Activated naive CD4-positive, alpha-beta T cell treated with anti-CD3 and anti-CD28 coated beads, Interleukin-2, amount 10 ng/mL, durations not matched to agents 7 days and 5 days (primary cell): ENCODE results near the gene EPHA8.

Source experiments
- CTCF ChIA-PET: fragments of 350-600 bp; sonication (Branson Sonifier 250); formaldehyde crosslinking; loops from one replicate; lab custom pipeline; 2021; ENCODE audit warnings: antibody characterized with exemption; lab: Charles Lee
- DNase-seq: peaks from one replicate; pipeline ENCODE4 v3.0.0-alpha.2; 2020
- H3K27ac Mint-ChIP-seq: one replicate; pipeline ENCODE4 v1.8.0; 2021; ENCODE audit warnings: mild to moderate bottlenecking, moderate library complexity, mixed read lengths
- H3K27me3 Mint-ChIP-seq: one replicate; pipeline ENCODE4 v1.8.0; 2021; ENCODE audit warnings: mild to moderate bottlenecking, mixed read lengths
- H3K36me3 Mint-ChIP-seq: one replicate; pipeline ENCODE4 v1.8.0; 2021; ENCODE audit warnings: mixed read lengths
- H3K4me1 Mint-ChIP-seq: one replicate; pipeline ENCODE4 v1.8.0; 2021; ENCODE audit warnings: mixed read lengths
- H3K4me3 Mint-ChIP-seq: one replicate; pipeline ENCODE4 v1.8.0; 2021; ENCODE audit warnings: mild to moderate bottlenecking, moderate library complexity, mixed read lengths
- H3K9me3 Mint-ChIP-seq: one replicate; pipeline ENCODE4 v1.8.0; 2021; ENCODE audit warnings: mixed read lengths

The EPHA8 gene

DNA sequence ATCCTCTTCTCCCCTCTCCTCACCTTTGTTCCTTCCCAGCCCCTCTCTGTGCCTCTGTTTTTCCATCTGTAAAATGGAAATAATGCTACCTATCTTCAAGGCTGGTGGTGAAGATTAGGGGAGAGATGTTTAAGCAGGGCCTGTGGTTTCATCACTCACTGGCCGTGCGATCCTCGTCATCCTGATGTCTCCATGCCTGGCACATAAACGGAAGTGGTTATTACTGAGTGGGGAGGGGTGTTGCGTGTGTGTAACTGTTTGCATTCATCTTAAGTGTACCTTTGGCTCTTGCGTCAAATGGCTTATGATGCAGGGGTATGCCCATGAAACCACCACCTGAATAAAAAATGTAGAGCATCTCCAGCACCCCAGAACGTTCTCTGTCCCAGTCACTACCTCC lies 56.0 kb downstream of the EPHA8 start:
- CTCF ChIA-PET, result no interaction called here
- H3K36me3 Mint-ChIP-seq, result no peaks in the 10 kb centered on the region
- H3K9me3 Mint-ChIP-seq, result no peaks in the 10 kb centered on the region
- peaks cover 28% of the 10 kb centered on the region for H3K27me3 Mint-ChIP-seq
- H3K27ac Mint-ChIP-seq, result no peak overlapping the region
- DNase-seq, result no peak
- H3K4me1 Mint-ChIP-seq, result no peaks in the 10 kb centered on the region
- no peak overlapping the region for H3K4me3 Mint-ChIP-seq

DNA sequence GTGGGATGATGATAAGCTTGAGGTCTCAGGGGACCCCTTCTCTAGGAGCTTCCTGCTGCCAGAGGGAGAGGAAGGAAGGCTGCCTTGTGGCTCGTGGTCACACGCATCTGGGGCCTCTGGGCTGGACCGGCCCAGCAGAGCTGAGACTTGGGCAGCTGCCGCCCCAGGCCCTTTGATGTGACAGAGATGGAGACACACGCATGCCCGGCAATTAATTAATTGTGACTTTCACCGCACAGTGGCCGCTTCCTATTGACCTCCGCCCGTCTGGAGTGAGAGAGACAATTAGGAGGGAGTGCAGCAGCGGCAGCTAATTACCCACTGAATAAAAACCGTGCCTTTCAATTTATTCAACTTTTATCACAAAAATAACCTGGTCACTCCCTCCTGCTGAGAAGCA lies 56.5 kb downstream of the EPHA8 start:
- Mint-ChIP-seq H3K9me3 (no peaks in the 10 kb centered on the region), H3K4me1 (no peaks in the 10 kb centered on the region), H3K27ac (no peak overlapping the region), H3K27me3 (peaks cover 28% of the 10 kb centered on the region), H3K4me3 (no peak overlapping the region), H3K36me3 (no peaks in the 10 kb centered on the region)
- CTCF ChIA-PET, result no interaction called here
- no peak for DNase-seq

DNA sequence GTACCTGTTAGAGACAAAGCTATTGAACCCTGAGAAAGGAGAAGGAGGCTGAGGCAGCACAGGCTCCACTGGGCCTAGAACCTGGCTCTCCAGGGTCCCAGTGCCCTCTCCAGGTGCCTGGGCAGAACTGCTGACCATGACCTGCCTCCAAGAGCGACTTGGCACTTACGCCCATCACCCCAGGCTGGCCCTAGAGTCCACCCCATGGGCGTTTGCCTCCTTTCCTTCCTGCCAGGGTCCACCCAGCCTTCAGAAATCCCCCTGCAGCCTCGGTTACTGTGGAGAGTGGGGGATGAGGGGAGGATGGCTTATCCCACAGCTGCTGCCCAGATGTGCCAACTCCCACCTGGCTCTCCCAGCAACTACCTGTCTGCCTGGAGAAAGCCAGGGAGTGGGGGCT lies 58.5 kb downstream of the EPHA8 start:
- Mint-ChIP-seq H3K36me3 (no peaks in the 10 kb centered on the region), H3K27ac (no peak overlapping the region), H3K9me3 (no peaks in the 10 kb centered on the region), H3K4me3 (no peak overlapping the region), H3K4me1 (no peaks in the 10 kb centered on the region), H3K27me3 (peaks cover 38% of the 10 kb centered on the region)
- CTCF ChIA-PET, result no interaction called here
- DNase-seq, result no peak

DNA sequence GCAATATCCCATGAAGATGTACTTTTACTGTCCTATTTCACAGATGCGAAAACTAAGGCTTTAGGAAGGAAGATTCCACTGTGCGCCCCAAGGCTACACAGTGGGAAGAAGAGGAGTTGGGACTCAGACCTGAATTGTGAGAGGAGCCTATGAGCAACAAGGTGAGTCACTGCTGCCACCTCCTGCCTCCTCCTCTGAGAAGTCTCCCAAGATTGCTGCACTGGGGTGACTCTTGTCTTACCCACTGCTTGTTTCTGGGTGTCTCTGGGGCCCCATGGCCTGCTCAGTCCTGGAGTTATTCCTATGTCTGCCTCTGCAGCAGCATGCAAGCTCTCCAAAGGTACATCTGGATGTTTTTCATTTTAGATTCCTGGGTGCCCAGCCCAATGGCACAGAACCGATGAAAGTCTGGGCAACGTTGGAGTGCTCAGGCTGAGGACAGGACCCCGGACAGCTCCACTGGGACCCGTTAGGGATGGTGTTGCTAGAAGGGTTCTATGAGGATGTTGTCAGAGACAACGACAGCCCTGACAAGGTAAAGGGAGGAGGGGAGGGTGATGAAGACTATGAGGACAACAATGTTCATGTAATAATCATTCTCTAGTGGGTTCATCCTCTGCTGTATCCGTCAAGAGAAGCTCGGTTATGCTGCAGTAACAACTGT lies 62.1 kb downstream of the EPHA8 start:
- Mint-ChIP-seq H3K27me3 (peaks cover 41% of the 10 kb centered on the region), H3K4me3 (no peak overlapping the region), H3K27ac (no peak overlapping the region), H3K36me3 (no peaks in the 10 kb centered on the region), H3K4me1 (no peaks in the 10 kb centered on the region), H3K9me3 (no peaks in the 10 kb centered on the region)
- CTCF ChIA-PET, result no interaction called here
- DNase-seq, result no peak

DNA sequence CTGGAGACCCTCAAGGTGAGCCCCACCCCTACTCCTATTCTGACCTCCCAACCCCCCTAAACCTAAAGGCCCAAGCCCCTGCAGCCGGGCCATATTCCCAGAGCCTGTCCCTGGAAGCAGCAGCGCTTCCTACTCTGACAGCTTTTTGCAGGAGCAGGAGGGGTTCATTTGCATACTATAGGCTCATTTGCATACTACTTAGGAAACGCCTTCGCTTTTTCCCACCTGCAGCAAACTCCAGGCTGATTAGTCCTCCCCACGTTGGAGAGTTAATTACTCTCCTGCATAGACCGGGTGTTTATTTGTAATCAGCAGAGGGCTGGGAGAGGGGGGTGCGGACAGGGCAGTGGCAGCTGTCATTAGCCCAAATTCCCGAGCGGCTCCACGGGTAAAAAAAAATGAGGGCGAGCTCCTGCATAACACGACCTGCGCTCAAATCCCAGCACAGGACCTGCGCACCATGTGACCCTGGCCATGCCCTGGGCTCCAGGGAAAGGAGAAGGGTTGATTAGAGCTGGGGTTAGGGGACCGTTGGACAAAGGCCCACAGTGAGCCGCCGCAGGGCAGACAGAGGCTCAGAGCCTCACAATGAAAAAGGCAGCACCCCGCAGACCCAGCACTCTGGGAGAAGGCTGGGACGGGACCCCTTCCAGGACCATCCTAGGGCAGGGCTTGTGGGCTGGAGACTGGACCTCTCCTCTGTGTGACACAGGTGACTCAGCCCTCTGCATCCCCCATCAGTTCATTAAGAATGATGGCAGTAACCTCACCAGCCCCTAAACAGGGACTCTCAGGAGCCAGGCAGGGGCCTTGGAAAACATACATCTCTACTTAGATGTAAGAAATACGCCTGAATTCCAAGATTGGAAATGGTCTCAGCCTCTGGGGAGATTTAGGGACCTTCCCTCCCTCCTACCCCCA lies 63.2 kb downstream of the EPHA8 start:
- Mint-ChIP-seq H3K9me3 (no peaks in the 10 kb centered on the region), H3K27ac (no peak overlapping the region), H3K4me1 (no peaks in the 10 kb centered on the region), H3K36me3 (no peaks in the 10 kb centered on the region), H3K27me3 (peaks cover 45% of the 10 kb centered on the region), H3K4me3 (no peak overlapping the region)
- CTCF ChIA-PET, result interaction anchor here (0.6 kb wide), 1 partner anchor 1115 kb away, joined by 3 read pairs; no protein-coding TSS in a partner anchor
- DNase-seq, result no peak

DNA sequence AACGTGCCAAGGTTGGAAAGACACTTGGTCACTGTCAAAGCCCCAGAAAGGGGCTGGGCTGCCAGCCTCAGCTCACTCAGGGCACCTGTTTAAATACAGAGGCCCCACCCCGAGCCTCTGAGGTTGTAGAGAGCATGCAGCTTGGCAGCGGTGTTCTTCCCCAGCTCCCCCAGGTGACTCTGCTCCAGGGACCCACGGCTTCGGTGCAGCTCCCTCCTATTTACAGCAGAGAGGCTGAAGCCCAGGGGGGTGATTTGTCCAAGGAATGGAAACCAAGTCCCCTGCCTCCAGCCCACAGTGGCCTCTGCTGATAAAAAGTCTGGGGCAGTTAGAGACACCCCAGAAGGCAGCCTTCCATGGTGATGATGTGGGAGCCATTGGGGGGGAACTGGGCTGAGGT lies 64.0 kb downstream of the EPHA8 start:
- no peaks in the 10 kb centered on the region for H3K9me3 Mint-ChIP-seq
- H3K36me3 Mint-ChIP-seq, result no peaks in the 10 kb centered on the region
- H3K27ac Mint-ChIP-seq, result no peak overlapping the region
- no peak overlapping the region for H3K4me3 Mint-ChIP-seq
- H3K4me1 Mint-ChIP-seq, result no peaks in the 10 kb centered on the region
- H3K27me3 Mint-ChIP-seq, result peaks cover 42% of the 10 kb centered on the region
- CTCF ChIA-PET, result no interaction called here
- no peak for DNase-seq

DNA sequence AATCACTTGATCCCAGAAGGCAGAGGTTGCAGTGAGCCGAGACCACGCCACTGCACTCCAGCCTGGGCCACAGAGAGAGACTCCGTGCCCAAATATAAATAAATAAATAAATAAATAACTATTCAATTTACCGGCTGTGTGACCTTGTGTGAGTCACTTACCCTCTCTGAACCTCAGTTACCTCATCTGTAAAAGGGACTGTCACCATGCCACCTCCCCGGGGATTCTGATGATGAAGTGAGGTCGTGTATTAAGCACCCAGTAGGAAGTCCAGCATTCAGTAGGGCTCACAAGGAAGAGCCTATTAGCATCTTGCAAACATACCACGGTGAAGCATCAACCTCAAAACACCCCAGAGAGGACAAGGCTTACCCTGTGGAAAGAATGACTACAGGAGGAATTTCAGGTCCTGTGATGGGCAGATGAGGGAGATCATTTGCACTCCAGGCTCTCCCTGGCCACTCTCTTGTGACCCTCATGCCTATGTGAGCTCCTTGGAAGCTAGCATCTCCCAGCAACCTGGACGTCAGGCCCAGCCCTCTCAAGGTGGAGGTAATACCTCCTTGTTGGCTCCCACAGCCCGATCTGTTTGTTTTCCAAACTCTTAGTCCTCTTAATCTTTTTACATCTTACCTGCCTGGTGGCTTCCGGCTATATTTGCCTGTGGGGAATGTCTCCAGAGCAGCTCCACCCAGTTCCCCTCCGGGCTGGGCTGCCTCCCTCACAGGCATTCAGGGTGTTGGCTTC lies 65.6 kb downstream of the EPHA8 start:
- DNase-seq, result no peak
- no peak overlapping the region for H3K4me3 Mint-ChIP-seq
- H3K27ac Mint-ChIP-seq, result no peak overlapping the region
- H3K9me3 Mint-ChIP-seq, result no peaks in the 10 kb centered on the region
- CTCF ChIA-PET, result no interaction called here
- no peaks in the 10 kb centered on the region for H3K4me1 Mint-ChIP-seq
- H3K27me3 Mint-ChIP-seq, result peaks cover 57% of the 10 kb centered on the region
- no peaks in the 10 kb centered on the region for H3K36me3 Mint-ChIP-seq

DNA sequence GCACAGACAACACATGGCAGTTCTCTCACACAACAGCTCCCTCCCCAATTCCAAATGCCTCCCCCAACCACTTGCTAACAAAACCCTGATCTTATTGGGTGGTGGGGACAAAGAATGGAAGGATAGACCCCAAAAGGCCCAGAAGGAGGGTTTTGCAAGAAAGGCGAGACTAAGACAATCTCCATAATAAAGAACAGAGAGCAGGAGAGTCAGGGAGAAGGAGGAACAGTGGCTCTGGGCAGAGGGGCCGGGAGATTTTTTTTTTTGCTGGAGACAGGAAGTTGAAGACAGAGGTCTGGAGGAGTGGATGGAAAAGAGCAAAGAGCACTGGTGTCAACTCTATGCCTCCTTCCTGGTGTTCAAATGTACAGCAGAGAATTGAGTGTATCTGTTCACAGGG lies 66.6 kb downstream of the EPHA8 start:
- no peak for DNase-seq
- no peak overlapping the region for H3K27ac Mint-ChIP-seq
- H3K4me1 Mint-ChIP-seq, result no peaks in the 10 kb centered on the region
- H3K27me3 Mint-ChIP-seq, result peaks cover 59% of the 10 kb centered on the region
- no peak overlapping the region for H3K4me3 Mint-ChIP-seq
- CTCF ChIA-PET, result no interaction called here
- no peaks in the 10 kb centered on the region for H3K9me3 Mint-ChIP-seq
- H3K36me3 Mint-ChIP-seq, result no peaks in the 10 kb centered on the region

DNA sequence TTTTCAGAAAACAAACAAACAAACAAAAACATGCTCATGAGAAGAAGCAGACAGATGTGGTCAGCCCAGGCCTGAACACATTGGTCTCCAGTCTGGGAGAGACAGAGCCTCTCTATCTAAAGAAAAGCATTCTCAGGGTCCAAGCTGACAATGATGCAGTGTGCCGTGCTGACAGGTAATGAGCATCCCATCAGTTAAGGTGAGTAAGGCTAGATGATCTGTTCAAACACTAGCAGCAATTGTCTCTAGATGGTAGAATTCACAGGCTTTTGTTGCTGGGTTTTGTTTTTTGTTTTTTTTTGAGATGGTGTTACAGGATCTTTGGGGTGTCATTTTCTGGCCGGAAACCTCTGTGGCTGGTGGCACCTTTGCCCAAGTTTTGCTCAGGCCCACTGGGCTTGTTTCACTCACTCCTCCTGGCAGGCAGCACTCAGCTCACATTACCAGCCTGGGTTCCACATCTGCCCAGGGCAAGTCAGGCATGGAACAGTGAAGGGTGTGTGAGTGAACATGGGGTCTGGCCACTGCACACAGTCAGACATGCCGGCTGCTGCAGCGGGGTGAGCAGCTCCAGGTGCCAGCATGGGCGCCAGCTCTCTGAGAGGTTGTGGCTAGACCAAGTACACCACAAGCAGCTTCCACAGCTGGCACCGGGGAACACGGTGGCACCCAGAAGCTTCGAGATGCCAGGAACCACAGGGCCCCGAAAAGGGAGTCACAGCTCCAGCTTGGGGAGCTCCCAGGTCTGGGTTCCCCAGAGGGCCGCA lies 70.6 kb downstream of the EPHA8 start:
- Mint-ChIP-seq H3K9me3 (no peaks in the 10 kb centered on the region), H3K27me3 (peaks cover 33% of the 10 kb centered on the region), H3K4me1 (no peaks in the 10 kb centered on the region), H3K27ac (no peak overlapping the region), H3K4me3 (no peak overlapping the region), H3K36me3 (no peaks in the 10 kb centered on the region)
- no peak for DNase-seq
- CTCF ChIA-PET, result no interaction called here

DNA sequence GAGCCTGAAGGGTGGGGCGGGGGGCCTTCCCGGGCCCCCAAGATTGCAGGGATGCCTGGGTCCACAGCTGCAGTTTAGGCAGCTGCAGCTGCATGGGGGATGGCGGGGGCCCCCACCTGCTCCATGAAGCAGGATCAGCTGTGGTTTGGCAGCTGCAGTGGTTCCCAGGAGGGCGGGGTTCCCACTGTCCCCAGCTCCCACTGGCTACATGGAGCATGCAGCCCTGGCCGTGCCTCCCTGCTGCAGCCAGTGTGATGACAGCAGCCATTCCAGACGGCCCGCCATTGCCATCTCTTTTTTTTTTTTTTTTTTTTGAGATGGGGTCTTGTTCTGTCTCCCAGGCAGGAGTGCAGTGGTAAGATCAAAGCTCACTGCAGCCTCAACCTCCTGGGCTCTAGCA lies 72.1 kb downstream of the EPHA8 start:
- no peaks in the 10 kb centered on the region for H3K4me1 Mint-ChIP-seq
- no peaks in the 10 kb centered on the region for H3K9me3 Mint-ChIP-seq
- H3K27me3 Mint-ChIP-seq, result peaks cover 24% of the 10 kb centered on the region
- H3K4me3 Mint-ChIP-seq, result no peak overlapping the region
- CTCF ChIA-PET, result no interaction called here
- H3K27ac Mint-ChIP-seq, result no peak overlapping the region
- H3K36me3 Mint-ChIP-seq, result no peaks in the 10 kb centered on the region
- DNase-seq, result no peak

DNA sequence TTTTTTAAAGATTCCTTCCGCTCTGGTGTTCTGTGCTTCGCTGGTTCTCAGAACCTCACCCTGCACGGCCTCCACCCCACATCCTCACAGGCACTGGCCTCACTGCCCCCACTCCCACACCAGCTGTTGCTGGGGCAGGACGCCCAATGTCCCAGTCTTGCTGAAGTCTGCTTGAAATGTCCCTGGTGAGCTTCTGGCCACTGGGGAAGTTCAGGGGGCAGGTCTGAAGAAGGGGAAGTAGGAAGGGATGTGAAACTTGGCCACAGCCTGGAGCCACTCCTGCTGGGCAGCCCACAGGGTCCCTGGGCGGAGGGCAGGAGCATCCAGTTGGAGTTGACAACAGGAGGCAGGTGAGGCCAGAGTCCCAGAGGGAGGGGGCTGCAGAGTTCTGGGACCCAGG lies 73.1 kb downstream of the EPHA8 start, which contains the start of gene C1QA:
Gene C1QA, plus strand, starts transcription at position 276 of the 400 bp plus-strand sequence. CDS start 989 bp downstream, outside the sequence.
- CTCF ChIA-PET, result no interaction called here
- Mint-ChIP-seq H3K27ac (no peak within 1 kb of the TSS), H3K4me1 (no peaks in the 10 kb centered on the region), H3K36me3 (no peaks in the 10 kb centered on the region), H3K4me3 (no peak within 1 kb of the TSS), H3K9me3 (no peaks in the 10 kb centered on the region), H3K27me3 (peaks cover 20% of the 10 kb centered on the region)
- no peak for DNase-seq

DNA sequence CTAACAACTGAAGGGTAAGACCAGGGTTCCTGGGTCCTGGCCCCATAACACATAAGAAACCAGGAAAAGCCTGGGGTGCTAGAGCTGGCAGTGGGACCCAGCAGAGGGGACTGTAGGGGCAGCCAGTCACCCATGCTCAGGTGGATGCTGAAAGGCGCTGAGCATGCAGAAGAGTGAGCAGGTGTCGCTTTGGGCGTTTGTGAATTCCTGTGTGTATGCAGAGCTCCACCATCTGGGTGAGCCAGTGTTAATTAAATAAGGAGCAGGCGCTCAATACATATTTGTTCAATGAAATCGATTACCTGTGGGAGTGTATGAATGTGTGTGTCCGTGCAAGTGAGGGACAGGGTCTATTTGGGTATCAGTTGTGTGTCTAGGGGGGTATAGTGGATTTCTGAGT lies 73.6 kb downstream of the EPHA8 start:
- CTCF ChIA-PET, result no interaction called here
- Mint-ChIP-seq H3K4me1 (no peaks in the 10 kb centered on the region), H3K9me3 (no peaks in the 10 kb centered on the region), H3K27ac (no peak overlapping the region), H3K27me3 (peaks cover 20% of the 10 kb centered on the region), H3K4me3 (no peak overlapping the region), H3K36me3 (no peaks in the 10 kb centered on the region)
- DNase-seq, result no peak

DNA sequence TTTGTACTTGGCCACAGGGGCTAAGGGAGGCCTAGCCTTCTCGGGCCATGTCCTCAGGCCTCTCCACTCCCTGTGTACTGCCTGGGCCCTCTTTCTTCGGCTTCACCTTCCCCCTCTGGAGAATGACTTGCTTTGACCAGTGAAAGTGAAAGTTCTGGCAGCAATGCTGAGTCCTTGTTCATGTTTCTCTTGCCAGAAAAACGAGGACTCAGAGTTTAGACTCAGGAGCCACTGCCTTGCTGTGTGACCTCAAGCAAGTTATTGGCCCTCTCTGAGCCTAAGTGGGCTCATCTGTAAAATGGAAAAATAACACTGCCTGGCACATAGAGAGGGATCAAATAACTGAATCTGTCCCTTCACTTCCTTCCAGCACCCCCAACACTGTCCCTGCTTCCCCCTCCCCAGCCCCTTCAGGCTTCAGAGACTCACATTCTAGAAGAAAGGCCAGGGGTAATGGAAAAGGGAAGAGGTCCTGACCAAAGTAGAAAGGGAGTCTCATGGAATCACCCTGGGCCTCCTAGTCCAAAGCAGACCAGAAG lies 74.7 kb downstream of the EPHA8 start:
- no peak for DNase-seq
- Mint-ChIP-seq H3K27me3 (peaks cover 11% of the 10 kb centered on the region), H3K36me3 (no peaks in the 10 kb centered on the region), H3K4me1 (no peaks in the 10 kb centered on the region), H3K27ac (no peak overlapping the region), H3K4me3 (no peak overlapping the region), H3K9me3 (no peaks in the 10 kb centered on the region)
- CTCF ChIA-PET, result no interaction called here
